GM12874 (cell line): ENCODE data around the gene RASGEF1C.

Source experiments
- TF ChIP-seq, protein P1 (sequence below): IDR thresholded peaks from 2 replicates; pipeline ENCODE4 v1.5.1; 2011; ENCODE audit warnings: low read depth, mild to moderate bottlenecking, control low read depth, low read length, moderate library complexity; ENCODE audit not compliant: insufficient read depth

The RASGEF1C gene

DNA sequence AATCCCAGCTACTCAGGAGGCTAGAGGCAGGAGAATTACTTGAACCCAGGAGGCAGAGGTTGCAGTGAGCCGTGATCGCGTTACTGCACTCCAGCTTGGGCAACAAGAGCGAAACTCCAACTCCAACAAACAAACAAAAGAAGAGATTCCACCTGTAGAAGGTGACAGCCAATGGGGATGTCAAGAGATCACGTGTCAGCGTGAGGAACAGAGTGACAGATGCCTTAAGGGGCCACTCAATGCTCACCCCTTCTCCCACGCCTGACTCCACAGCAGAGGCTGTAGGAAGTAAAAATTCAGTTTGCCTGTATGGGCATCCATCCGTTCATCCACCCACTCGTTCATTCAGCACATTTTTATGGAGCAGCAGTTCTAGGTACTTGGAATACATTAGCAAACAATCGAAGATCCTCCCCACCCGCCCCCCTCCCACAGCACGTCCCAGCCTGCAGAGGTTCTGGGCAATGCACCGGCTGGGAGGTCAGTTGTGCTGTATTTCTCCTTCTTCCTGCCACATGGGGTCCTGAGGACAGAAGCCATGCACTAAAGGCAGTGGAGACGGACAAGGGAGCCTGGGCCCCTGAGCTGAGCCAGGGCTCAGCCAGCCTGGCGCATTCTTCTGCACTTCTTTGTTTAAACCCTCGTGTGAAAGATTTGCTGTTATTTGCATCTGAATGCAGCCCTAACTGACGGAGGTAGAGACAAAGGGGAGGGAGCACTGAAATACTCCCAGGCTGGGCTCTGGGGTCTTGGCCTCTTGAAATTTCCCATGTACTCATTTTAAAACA, 126.2 kb downstream of the RASGEF1C start:
- TF ChIP-seq, protein P1, sequence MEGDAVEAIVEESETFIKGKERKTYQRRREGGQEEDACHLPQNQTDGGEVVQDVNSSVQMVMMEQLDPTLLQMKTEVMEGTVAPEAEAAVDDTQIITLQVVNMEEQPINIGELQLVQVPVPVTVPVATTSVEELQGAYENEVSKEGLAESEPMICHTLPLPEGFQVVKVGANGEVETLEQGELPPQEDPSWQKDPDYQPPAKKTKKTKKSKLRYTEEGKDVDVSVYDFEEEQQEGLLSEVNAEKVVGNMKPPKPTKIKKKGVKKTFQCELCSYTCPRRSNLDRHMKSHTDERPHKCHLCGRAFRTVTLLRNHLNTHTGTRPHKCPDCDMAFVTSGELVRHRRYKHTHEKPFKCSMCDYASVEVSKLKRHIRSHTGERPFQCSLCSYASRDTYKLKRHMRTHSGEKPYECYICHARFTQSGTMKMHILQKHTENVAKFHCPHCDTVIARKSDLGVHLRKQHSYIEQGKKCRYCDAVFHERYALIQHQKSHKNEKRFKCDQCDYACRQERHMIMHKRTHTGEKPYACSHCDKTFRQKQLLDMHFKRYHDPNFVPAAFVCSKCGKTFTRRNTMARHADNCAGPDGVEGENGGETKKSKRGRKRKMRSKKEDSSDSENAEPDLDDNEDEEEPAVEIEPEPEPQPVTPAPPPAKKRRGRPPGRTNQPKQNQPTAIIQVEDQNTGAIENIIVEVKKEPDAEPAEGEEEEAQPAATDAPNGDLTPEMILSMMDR = no peak

DNA sequence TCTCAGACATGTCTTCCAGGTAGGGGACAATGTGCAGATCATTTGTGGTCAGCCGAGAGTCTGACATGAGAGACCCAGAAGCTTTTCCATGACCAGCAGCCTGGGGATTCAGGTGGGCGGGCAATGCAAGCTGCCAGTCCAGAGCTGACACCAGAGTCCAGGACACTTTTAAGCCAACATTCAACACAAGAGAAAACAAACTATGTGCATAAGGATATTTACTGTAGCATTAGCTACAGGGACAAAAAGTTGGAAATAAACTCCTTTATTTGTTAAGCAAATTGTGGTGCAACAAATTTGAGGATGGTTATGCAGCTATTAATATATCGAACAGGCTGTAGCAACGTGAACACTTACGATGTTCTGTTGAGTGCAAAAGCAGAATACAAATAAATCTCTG, 127.5 kb downstream of the RASGEF1C start:
- TF ChIP-seq, protein P1 = no peak

DNA sequence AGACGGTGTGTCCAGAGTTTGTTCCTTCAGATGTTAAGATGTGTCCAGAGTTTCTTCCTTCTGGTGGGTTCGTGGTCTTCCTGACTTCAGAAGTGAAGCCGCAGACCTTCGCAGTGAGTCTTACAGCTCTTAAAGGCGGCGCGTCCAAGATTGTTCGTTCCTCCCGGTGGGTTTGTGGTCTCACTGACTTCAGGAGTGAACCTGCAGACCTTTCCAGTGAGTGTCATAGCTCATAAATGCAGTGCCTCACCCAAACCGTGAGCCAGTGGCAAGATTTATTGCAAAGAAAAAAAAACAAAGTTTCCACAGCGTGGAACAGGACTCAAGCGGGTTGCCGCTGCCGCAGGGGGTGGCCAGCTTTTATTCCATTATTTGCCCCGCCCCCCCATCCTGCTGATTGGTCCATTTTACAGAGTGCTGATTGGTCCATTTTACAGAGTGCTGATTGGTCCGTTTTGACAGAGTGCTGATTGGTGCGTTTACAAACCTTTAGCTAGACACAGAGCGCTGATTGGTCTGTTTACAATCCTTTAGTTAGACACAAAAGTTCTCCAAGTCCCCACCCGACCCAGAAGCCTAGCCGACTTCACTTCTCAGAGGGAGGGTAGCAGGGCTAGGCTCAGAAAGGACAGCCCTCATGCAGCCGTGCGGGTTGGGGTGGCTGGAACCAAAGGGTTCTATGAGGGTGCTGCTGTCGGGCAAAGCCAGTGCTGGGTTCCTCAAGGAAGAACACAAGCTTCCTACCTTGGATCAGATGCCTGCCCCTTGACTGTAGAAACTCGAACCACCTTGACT, 128.3 kb downstream of the RASGEF1C start:
- TF ChIP-seq, protein P1 = no peak

DNA sequence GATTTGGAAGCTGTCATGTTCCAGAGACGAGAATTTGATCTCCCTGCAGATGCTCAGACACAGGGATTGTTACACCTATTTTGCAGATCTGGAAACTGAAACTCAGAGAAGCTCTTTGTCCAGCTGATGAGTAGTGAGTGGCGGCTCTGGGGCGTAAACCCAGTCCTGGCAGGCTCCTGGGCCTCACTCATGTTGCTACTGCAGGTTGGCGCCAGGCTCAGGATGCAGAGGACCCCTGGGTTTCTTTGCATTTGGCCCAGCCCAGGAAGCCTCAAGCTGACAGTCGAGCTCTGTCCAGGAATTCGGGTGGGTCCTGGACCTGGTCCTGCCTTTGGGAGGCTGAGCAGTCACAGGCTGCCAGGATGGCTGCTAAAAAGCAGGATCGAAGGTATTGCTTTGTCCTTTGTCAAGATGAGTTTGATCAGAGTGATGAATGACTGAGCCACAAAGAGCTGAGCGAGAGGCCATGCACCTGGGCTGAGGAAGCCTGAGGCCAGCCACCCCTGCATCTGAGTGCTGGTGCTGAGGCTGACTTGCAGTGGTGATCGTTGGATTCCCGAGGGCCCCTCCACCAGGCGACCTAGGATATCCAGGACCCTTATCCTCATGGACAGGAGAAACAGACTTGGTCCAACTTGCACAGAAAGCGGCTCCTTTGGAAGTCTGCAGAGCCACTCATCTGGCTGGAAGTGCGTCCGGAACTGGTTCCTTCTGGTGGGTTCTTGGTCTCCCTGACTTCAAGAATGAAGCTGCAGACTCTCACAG, 129.1 kb downstream of the RASGEF1C start:
- TF ChIP-seq, protein P1 = no peak

DNA sequence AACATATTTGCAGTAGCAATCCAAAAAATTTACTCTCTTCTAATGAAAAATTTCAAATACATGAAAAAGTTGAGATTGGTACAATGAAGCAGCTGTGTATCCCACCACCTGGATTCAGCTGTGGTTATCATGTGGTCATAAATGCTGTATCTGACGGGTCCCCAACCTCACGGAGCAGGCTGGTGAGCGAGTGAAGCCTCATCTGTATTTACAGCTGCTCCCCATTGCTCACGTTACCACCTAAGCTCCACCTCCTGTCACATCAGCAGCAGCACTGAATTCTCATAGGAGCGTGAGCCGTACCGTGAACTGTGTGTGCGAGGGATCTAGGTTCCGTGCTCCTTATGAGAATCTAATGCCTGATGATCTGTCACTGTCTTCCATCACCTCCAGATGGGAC, 130.7 kb downstream of the RASGEF1C start:
- TF ChIP-seq, protein P1 = no peak

DNA sequence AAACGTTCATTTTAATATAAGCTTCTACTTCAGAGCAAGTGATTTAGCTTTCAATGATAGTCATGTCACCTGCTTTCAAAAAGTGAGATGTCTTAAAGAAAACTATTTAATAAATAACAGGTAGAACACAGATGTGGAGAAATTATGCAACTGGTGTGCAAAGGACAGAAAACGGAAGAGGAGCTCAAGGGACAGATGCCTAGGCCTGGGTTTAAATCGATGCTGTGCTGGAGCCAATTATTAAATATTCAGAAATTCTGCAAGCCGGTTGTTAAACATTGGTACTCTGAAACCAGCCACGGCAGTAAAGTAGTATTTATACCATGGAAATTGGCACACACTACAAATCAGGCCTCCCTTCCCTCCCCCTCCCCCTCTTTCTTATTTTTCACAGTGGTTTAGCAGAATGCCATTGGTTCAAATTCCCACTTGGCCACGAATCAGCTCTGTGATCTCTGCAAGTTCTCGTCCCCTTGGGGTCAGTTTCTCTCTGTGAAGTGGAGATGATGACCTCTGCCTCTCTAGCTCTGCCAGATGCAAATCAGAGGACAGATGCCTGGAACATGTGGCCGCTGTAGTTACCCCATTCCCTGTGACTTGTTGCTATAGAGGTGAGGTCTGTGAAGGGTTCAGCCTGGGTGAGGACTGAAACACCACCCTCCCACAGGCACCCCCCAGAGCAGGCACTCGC, 131.3 kb downstream of the RASGEF1C start:
- TF ChIP-seq, protein P1 = no peak
